PFSK-1 (cell line): Measurements from ENCODE around the gene BPIFA3. TPM values are rescaled to one million over a fixed set of nuclear protein-coding genes. Genes with fewer than 3 reads are reported as not detected.

Experiments used
- FOXP2 ChIP-seq: optimal IDR thresholded peaks from 2 replicates; pipeline ENCODE3; 2011; ENCODE audit warnings: borderline replicate concordance, control low read depth, inconsistent platforms; ENCODE audit not compliant: insufficient read depth; ENCODE audit errors: extremely low read length, extremely low read depth
- POLR2AphosphoS5 ChIP-seq: IDR thresholded peaks from 2 replicates; pipeline ENCODE4 v1.6.1; 2012; ENCODE audit warnings: low read depth, mild to moderate bottlenecking, control low read depth, low read length, moderate library complexity
- SIN3A ChIP-seq: IDR thresholded peaks from 2 replicates; pipeline ENCODE4 v1.6.1; 2012; ENCODE audit warnings: mild to moderate bottlenecking, low read length, moderate library complexity, borderline replicate concordance; ENCODE audit not compliant: insufficient read depth
- TAF1 ChIP-seq: IDR thresholded peaks from 2 replicates; pipeline ENCODE4 v1.6.1; 2012; ENCODE audit warnings: low read length, control low read depth, borderline replicate concordance; ENCODE audit not compliant: insufficient read depth
- polyA plus RNA-seq: library from polyadenylated mRNA; unstranded; fragments of >200 nt; gene quantifications from one replicate; pipeline ENCODE4 v1.2.1, GENCODE V29; 2012; ENCODE audit warnings: low read depth, missing spikeins; ENCODE audit not compliant: insufficient read length
- TF ChIP-seq, protein P1 (sequence below), 2 experiments: IDR thresholded peaks; 2 replicates each; pipeline versions ENCODE4 v1.6.1 to v1.8.0; 2011 to 2012; ENCODE audit warnings: low read depth in 2 of 2, low read length in 2 of 2, control low read depth in 1 of 2, inconsistent platforms in 1 of 2, mild to moderate bottlenecking in 1 of 2, moderate library complexity in 1 of 2; ENCODE audit not compliant: insufficient read depth in 1 of 2

The BPIFA3 gene
- polyA plus RNA-seq, result not detected

DNA sequence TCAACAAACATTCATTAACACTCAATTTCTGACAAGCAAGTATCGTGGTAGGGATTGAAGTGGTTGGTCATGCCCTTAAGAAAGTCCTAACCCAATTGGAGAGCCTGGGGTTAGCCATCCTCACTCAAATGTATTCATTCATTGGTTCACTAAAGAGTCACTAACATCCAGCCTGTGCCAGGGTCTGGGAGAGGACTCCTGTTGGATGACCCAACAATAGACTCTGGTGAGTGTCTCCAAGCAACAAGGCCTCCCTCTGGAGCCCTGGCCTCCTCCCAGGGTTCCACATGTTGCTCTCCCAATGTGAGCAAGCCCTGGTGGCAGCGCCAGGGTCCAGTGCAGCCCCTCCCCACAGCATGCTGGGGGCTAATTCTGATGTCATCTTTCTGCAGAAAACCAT, at the start of gene BPIFA3:
Gene BPIFA3, plus strand, starts transcription at position 301 of the 400 bp plus-strand sequence. CDS start 185 bp downstream, outside the sequence.
- TF ChIP-seq POLR2AphosphoS5, result no peak
- no peak for TF ChIP-seq SIN3A
- TF ChIP-seq, protein P1, sequence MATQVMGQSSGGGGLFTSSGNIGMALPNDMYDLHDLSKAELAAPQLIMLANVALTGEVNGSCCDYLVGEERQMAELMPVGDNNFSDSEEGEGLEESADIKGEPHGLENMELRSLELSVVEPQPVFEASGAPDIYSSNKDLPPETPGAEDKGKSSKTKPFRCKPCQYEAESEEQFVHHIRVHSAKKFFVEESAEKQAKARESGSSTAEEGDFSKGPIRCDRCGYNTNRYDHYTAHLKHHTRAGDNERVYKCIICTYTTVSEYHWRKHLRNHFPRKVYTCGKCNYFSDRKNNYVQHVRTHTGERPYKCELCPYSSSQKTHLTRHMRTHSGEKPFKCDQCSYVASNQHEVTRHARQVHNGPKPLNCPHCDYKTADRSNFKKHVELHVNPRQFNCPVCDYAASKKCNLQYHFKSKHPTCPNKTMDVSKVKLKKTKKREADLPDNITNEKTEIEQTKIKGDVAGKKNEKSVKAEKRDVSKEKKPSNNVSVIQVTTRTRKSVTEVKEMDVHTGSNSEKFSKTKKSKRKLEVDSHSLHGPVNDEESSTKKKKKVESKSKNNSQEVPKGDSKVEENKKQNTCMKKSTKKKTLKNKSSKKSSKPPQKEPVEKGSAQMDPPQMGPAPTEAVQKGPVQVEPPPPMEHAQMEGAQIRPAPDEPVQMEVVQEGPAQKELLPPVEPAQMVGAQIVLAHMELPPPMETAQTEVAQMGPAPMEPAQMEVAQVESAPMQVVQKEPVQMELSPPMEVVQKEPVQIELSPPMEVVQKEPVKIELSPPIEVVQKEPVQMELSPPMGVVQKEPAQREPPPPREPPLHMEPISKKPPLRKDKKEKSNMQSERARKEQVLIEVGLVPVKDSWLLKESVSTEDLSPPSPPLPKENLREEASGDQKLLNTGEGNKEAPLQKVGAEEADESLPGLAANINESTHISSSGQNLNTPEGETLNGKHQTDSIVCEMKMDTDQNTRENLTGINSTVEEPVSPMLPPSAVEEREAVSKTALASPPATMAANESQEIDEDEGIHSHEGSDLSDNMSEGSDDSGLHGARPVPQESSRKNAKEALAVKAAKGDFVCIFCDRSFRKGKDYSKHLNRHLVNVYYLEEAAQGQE (IDR thresholded peaks at IDR 0.05; ENCODE audit: insufficient read depth in 1 of 2, low read depth in 2 of 2, low read length in 2 of 2), result no peak
- no peak for TF ChIP-seq TAF1
- no peak for TF ChIP-seq FOXP2

DNA sequence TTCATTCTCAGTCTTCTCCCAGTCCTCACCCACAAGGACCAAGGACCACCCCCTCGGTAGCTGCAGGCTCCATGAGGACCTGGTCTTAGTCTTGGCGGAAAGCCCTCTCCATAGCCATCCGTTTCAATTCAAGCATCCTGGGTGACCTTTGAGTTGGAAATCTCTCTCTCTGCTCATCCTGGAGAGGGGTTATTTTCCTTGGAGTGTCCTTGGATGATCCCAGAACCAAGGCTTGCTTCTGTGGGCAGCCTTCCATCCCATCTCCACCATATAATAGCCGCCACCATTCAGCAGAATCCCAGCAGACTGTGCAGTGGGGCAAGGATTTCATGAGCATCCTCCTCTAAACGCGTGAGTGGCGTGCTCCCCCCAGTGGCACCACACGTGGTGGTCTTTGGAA, 49.3 kb upstream of the BPIFA3 start, which contains the start of gene BPIFA2:
Gene BPIFA2, plus strand, starts transcription at position 301 of the 400 bp plus-strand sequence. CDS start 987 bp downstream, outside the sequence.
- TF ChIP-seq TAF1, result no peak
- no peak for TF ChIP-seq FOXP2
- TF ChIP-seq, protein P1 (IDR thresholded peaks at IDR 0.05; ENCODE audit: insufficient read depth in 1 of 2, low read depth in 2 of 2, low read length in 2 of 2), result no peak
- no peak for TF ChIP-seq SIN3A
- no peak for TF ChIP-seq POLR2AphosphoS5

GRCh38 chr20:33169176-33169794, 47.9 kb upstream of the BPIFA3 start:
- TF ChIP-seq SIN3A (no peak), FOXP2 (no peak), TAF1 (no peak), POLR2AphosphoS5 (no peak)
- TF ChIP-seq, protein P1 (IDR thresholded peaks at IDR 0.05; ENCODE audit: insufficient read depth in 1 of 2, low read depth in 2 of 2, low read length in 2 of 2), result no peak

DNA sequence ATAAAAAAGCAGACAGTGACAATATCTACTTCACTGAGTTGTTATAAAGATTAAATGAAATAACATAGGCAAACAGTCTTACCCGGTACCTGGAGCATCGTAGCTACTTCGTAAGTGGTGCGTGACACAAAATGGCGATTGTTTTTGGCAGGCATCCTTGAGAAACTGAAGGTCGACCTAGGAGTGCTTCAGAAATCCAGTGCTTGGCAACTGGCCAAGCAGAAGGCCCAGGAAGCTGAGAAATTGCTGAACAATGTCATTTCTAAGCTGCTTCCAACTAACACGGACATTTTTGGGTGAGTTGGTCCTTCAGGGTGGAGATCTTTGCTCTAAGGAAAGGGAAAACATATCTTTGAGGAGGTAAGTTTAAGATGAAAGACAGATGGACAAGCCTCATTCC, 44.4 kb upstream of the BPIFA3 start:
- TF ChIP-seq TAF1 (no peak), FOXP2 (no peak), SIN3A (no peak), POLR2AphosphoS5 (no peak)
- TF ChIP-seq, protein P1 (IDR thresholded peaks at IDR 0.05; ENCODE audit: insufficient read depth in 1 of 2, low read depth in 2 of 2, low read length in 2 of 2), result no peak

- no peak for TF ChIP-seq FOXP2
- TF ChIP-seq, protein P1 (IDR thresholded peaks at IDR 0.05; ENCODE audit: insufficient read depth in 1 of 2, low read depth in 2 of 2, low read length in 2 of 2), result no peak
- TF ChIP-seq TAF1, result no peak
- TF ChIP-seq SIN3A, result no peak
- no peak for TF ChIP-seq POLR2AphosphoS5
Measured at GRCh38 chr20:33175123-33175522, 42.0 kb upstream of the BPIFA3 start.
